Measurements from ENCODE around the gene ACAA2. TPM values are rescaled to one million over a fixed set of nuclear protein-coding genes. Genes with fewer than 3 reads are reported as not detected.

ACAA2 gene
- total and polyA plus RNA-seq, 4 donors, result 35.2 to 52.8 (median 44.9) TPM

GRCh38 chr18:49843778-49844625 is 30.7 kb upstream of the ACAA2 start:
- H3K9me3 ChIP-seq (ENCODE audit: control insufficient read depth in 4 of 4, insufficient read depth in 3 of 4, low read length in 3 of 4), result no peaks in the 10 kb centered on the region
- no peaks in the 10 kb centered on the region for H3K27me3 ChIP-seq (ENCODE audit: control insufficient read depth in 3 of 3, insufficient read depth in 3 of 3, low read length in 2 of 3)
- peaks cover 0 to 4% (median 0%) of the 10 kb centered on the region in 5 donors for H3K4me1 ChIP-seq (ENCODE audit: control insufficient read depth in 5 of 5, insufficient read depth in 5 of 5, low read length in 5 of 5)
- 82 to 92% methylated on average over 6 of the region's 6 CpGs for WGBS, 2 donors
- no peak overlapping the region for H3K9ac ChIP-seq (ENCODE audit: insufficient read depth in 1 of 2, low read length in 2 of 2)
- no peak for TF ChIP-seq CTCF (IDR thresholded peaks at IDR 0.05; ENCODE audit: control extremely low read depth, extremely low read depth)
- H3K36me3 ChIP-seq (ENCODE audit: control insufficient read depth in 4 of 4, insufficient read depth in 4 of 4, low read length in 4 of 4), result peaks cover 0 to 5% (median 0%) of the 10 kb centered on the region in 4 donors
- no peak overlapping the region for H3K27ac ChIP-seq (ENCODE audit: low read depth in 1 of 2, low read length in 1 of 2)
- DNase-seq (no peak), ATAC-seq (ENCODE audit: insufficient read depth, low FRiP score) (no peak)
- no peak overlapping the region for H3K4me3 ChIP-seq

GRCh38 chr18:49843131-49843530 is 29.8 kb upstream of the ACAA2 start:
- ATAC-seq (ENCODE audit: insufficient read depth, low FRiP score) (no peak), DNase-seq (no peak)
- Histone ChIP-seq H3K4me1 (ENCODE audit: control insufficient read depth in 5 of 5, insufficient read depth in 5 of 5, low read length in 5 of 5) (peaks cover 0 to 4% (median 0%) of the 10 kb centered on the region in 5 donors), H3K9me3 (ENCODE audit: control insufficient read depth in 4 of 4, insufficient read depth in 3 of 4, low read length in 3 of 4) (no peaks in the 10 kb centered on the region), H3K36me3 (ENCODE audit: control insufficient read depth in 4 of 4, insufficient read depth in 4 of 4, low read length in 4 of 4) (peaks cover 0 to 5% (median 0%) of the 10 kb centered on the region in 4 donors), H3K4me3 (no peak overlapping the region), H3K27ac (ENCODE audit: low read depth in 1 of 2, low read length in 1 of 2) (no peak overlapping the region), H3K27me3 (ENCODE audit: control insufficient read depth in 3 of 3, insufficient read depth in 3 of 3, low read length in 2 of 3) (no peaks in the 10 kb centered on the region), H3K9ac (ENCODE audit: insufficient read depth in 1 of 2, low read length in 2 of 2) (no peak overlapping the region)
- 92% methylated on average over 10 of the region's 10 CpGs for WGBS, 2 donors
- TF ChIP-seq CTCF (IDR thresholded peaks at IDR 0.05; ENCODE audit: control extremely low read depth, extremely low read depth), result no peak

- no peak overlapping the region for H3K9ac ChIP-seq (ENCODE audit: insufficient read depth in 1 of 2, low read length in 2 of 2)
- H3K4me3 ChIP-seq, result no peak overlapping the region
- WGBS, 2 donors, result 83 to 87% methylated on average over 4 of the region's 4 CpGs
- H3K36me3 ChIP-seq (ENCODE audit: control insufficient read depth in 4 of 4, insufficient read depth in 4 of 4, low read length in 4 of 4), result peaks cover 0 to 5% (median 0%) of the 10 kb centered on the region in 4 donors
- H3K27me3 ChIP-seq (ENCODE audit: control insufficient read depth in 3 of 3, insufficient read depth in 3 of 3, low read length in 2 of 3), result no peaks in the 10 kb centered on the region
- DNase-seq (no peak), ATAC-seq (ENCODE audit: insufficient read depth, low FRiP score) (no peak)
- H3K27ac ChIP-seq (ENCODE audit: low read depth in 1 of 2, low read length in 1 of 2), result no peak overlapping the region
- no peak for TF ChIP-seq CTCF (IDR thresholded peaks at IDR 0.05; ENCODE audit: control extremely low read depth, extremely low read depth)
- H3K4me1 ChIP-seq (ENCODE audit: control insufficient read depth in 5 of 5, insufficient read depth in 5 of 5, low read length in 5 of 5), result peaks cover 0 to 4% (median 0%) of the 10 kb centered on the region in 5 donors
- H3K9me3 ChIP-seq (ENCODE audit: control insufficient read depth in 4 of 4, insufficient read depth in 3 of 4, low read length in 3 of 4), result no peaks in the 10 kb centered on the region
Observed at GRCh38 chr18:49842656-49843055, 29.3 kb upstream of the ACAA2 start.
